ENCODE data around the gene ARHGEF2. TPM values are rescaled to one million over a fixed set of nuclear protein-coding genes. Genes with fewer than 3 reads are reported as not detected.

Gene ARHGEF2
- total RNA-seq, 4 donors from 2014 or later, result 47.4 to 80.1 (median 66.6) TPM

- TF ChIP-seq POLR2A (IDR thresholded peaks at IDR 0.05), result no peak
- TF ChIP-seq CTCF (IDR thresholded peaks at IDR 0.05), result no peak
- H3K27ac ChIP-seq, result no peak overlapping the region
- H3K4me1 ChIP-seq, result no peaks in the 10 kb centered on the region
- DNase-seq, result no peak
- 100% methylated on average over 2 of the region's 2 CpGs for WGBS, 2 donors
- H3K9me3 ChIP-seq, result no peaks in the 10 kb centered on the region
- H3K27me3 ChIP-seq, result no peaks in the 10 kb centered on the region
- intact Hi-C loops (cut with DNase I), result no loop called here
- peaks cover 91 to 93% of the 10 kb centered on the region in 2 donors for H3K36me3 ChIP-seq
- H3K4me3 ChIP-seq (replicated peaks in 1 of 3), result no peak overlapping the region
These were observed 58.5 kb downstream of the ARHGEF2 start for GRCh38 chr1:155919801-155920200.

GRCh38 chr1:155918660-155919059 lies 59.7 kb downstream of the ARHGEF2 start:
- DNase-seq, result no peak
- WGBS, 2 donors, result 79 to 86% methylated on average over 3 of the region's 3 CpGs
- H3K9me3 ChIP-seq, result no peaks in the 10 kb centered on the region
- peaks cover 91 to 93% of the 10 kb centered on the region in 2 donors for H3K36me3 ChIP-seq
- H3K4me1 ChIP-seq, result no peaks in the 10 kb centered on the region
- H3K27me3 ChIP-seq, result no peaks in the 10 kb centered on the region
- TF ChIP-seq POLR2A (IDR thresholded peaks at IDR 0.05) (no peak), CTCF (IDR thresholded peaks at IDR 0.05) (no peak)
- intact Hi-C loops (cut with DNase I), result no loop called here
- no peak overlapping the region for H3K27ac ChIP-seq
- no peak overlapping the region for H3K4me3 ChIP-seq (replicated peaks in 1 of 3)

- intact Hi-C loops (cut with DNase I), result no loop called here
- no peaks in the 10 kb centered on the region for H3K27me3 ChIP-seq
- no peak for DNase-seq
- TF ChIP-seq POLR2A (IDR thresholded peaks at IDR 0.05) (no peak), CTCF (IDR thresholded peaks at IDR 0.05) (no peak)
- H3K4me1 ChIP-seq, result peaks cover 6 to 7% of the 10 kb centered on the region in 2 donors
- H3K4me3 ChIP-seq (replicated peaks in 1 of 3), result no peak overlapping the region
- H3K27ac ChIP-seq, result no peak overlapping the region
- WGBS, 2 donors, result 80 to 87% methylated on average over 6 of the region's 6 CpGs
- no peaks in the 10 kb centered on the region for H3K9me3 ChIP-seq
- H3K36me3 ChIP-seq, result peaks cover 56 to 62% of the 10 kb centered on the region in 2 donors
These were observed 64.2 kb downstream of the ARHGEF2 start for GRCh38 chr1:155913969-155914757.

GRCh38 chr1:155912056-155912536 lies 66.3 kb downstream of the ARHGEF2 start:
- 88 to 91% methylated on average over 7 to 11 of the region's 11 CpGs for WGBS, 2 donors
- intact Hi-C loops (cut with DNase I), result no loop called here
- Histone ChIP-seq H3K36me3 (peaks cover 45 to 60% of the 10 kb centered on the region in 2 donors), H3K9me3 (no peaks in the 10 kb centered on the region), H3K27ac (no peak overlapping the region), H3K4me3 (replicated peaks in 1 of 3) (no peak overlapping the region), H3K27me3 (no peaks in the 10 kb centered on the region), H3K4me1 (peaks cover 6 to 7% of the 10 kb centered on the region in 2 donors)
- TF ChIP-seq POLR2A (IDR thresholded peaks at IDR 0.05), result no peak
- TF ChIP-seq CTCF (IDR thresholded peaks at IDR 0.05), result no peak
- no peak for DNase-seq

All from thyroid gland (tissue), 4 donors.